GM19240 (cell line): ENCODE results near the gene SEC24C.
"Not testable (repeated sequence)": the region's sequence is repeated elsewhere in the genome, so short reads cannot be mapped to it uniquely, and the experiment has no call there.

ENCODE experiments used
- DNase-seq: peaks from one replicate; pipeline ENCODE4 v3.0.0; 2011; ENCODE audit warnings: low spot score; ENCODE audit not compliant: insufficient read length

The SEC24C gene

DNA sequence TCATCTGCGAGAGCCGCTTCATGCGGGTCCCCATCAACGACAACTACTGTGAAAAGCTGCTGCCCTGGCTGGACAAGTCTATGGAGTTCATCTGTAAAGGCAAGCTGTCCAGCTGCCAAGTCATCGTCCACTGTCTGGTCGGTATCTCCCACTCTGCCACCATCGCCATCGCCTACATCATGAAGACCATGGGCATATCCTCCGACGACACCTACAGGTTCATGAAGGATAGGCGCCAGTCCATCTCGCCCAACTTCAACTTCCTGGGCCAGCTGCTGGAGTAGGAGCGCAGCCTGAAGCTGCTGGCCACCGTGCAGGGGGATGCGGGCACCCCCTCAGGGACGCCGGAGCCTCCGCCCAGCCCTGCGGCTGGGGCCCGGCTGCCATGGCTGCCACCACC, 11.7 kb upstream of the SEC24C start:
- no peak for DNase-seq

DNA sequence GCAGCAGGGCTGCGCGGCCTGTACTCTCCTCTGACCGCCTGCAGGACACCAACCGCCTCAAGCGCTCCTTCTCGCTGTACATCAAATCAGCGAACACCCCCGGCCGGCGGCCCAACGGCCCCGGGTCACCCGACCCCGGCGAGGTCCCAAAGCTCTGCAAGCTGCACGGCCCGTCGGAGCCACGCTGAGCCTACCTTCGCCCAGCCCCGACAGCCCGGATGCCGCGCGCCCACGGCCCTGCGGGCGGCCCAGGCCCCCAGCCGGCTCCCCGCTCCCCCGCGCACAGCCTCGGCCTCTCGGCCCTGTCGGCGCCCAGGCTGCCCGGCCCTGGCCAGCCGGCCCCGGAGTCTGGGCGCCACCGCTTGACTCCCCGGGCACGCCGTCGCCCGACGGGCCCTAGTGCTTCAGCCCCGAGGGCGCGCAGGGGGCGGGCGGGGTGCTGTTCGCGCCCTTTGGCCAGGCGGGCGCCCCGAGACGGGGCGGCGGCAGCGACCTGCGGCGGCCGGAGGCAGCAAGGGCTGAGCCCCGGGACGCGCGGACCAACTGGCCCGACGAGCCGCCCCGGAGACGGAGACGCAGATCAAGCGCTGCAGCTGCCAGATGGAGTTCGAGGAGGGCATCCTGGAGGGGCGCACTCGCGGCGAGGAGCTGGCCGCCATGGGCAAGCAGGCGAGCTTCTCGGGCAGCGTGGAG, 11.1 kb upstream of the SEC24C start:
- no peak for DNase-seq

GRCh38 chr10:73734028-73734720, 10.0 kb upstream of the SEC24C start:
- DNase-seq: no peak

GRCh38 chr10:73734796-73735305, 9.3 kb upstream of the SEC24C start:
- DNase-seq: no peak

DNA sequence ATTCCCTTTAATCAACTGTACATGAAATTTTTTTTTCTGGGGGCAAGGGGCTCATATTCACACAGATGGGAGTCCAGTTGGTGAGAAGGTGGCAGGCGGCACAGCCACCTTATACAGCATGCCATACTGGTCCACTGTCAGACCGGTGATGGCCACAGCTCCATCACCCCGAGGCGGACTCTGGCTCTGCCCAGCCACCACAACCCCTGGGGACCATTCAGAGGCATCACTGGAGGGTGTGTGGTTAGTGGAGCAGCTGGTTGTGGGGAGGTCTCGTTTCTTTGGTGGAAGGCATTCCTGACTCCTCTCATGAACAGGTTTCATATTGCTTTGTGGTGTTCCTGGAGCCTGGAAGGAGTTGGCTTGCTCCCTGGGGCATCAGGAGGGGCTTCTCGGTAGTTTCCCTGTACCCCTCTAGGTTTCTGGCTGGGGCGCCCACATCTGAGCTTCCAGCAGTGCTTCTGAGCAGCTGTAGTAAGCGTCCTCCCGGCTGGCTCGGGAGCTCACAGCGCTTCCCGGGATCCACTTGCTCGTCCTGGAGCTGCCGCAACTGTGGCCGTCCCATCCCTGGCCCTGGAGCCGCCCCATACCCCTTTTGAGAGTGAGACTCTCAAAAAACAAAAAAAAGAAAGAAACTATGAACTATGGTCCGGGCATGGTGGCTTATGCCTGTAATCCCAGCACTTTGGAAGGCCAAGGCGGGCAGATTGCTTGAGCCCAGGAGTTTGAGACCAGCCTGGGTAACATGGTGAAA, 3.5 kb upstream of the SEC24C start:
- not testable (repeated sequence) for DNase-seq

- DNase-seq: no peak
Observed at GRCh38 chr10:73742454-73742734, 1.8 kb upstream of the SEC24C start.

DNA sequence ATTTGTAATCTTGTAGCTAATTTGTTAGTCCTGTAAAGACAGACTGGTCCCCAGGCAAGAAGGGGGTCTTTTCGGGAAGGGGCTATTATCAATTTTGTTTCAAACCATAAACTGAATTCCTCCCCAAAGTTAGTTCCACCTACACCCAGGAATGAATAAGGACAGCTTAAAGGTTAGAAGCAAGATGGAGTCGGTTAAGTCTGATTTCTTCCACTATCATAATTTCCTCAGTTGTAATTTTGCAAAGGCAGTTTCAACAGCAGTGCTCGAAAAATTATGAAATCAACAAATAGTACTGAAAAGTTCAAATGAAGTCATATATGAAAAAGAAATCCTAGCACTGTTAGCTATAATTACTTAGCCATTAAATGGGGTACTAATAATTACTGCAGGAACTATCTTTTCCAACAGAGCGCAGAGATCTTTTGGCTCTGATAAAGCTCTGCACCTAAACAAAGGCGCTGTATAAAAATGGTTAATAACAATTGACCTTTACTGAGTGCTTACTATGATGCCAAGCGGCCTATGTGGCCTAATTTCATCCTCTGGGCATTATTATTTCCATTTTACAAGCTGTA, 756 bp upstream of the SEC24C start:
- DNase-seq: no peak

GRCh38 chr10:73744664-73744975, 448 bp downstream of the SEC24C start:
- no peak for DNase-seq

GRCh38 chr10:73746721-73747120, 2.5 kb downstream of the SEC24C start:
- no peak for DNase-seq

GRCh38 chr10:73750819-73751218, 6.6 kb downstream of the SEC24C start:
- no peak for DNase-seq

GRCh38 chr10:73756183-73756582, 12.0 kb downstream of the SEC24C start:
- no peak for DNase-seq

GRCh38 chr10:73758704-73759511, 14.7 kb downstream of the SEC24C start:
- no peak for DNase-seq

DNA sequence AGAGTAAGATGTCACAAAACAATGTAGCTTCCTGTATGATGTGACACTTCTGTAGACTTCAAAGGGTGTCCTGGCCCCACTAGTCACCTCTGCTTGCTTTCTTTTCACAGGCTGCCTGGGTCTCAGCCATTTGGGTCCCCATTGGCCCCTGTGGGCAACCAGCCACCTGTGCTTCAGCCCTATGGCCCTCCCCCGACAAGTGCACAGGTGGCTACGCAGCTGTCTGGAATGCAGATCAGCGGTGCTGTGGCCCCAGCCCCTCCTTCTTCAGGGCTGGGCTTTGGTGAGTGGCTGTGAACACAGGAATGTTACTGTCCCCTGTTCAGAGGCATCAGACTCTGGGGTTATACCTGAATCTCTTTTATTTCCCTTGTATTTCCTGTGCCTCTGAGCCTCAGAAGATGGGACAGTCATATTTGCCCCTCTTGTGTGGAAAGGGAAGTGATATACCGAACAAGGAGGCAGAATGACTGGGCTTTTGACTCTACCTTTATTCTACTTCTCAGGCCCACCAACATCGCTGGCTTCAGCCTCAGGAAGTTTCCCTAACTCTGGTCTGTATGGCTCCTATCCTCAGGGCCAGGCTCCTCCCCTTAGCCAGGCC, 15.4 kb downstream of the SEC24C start:
- no peak for DNase-seq

DNA sequence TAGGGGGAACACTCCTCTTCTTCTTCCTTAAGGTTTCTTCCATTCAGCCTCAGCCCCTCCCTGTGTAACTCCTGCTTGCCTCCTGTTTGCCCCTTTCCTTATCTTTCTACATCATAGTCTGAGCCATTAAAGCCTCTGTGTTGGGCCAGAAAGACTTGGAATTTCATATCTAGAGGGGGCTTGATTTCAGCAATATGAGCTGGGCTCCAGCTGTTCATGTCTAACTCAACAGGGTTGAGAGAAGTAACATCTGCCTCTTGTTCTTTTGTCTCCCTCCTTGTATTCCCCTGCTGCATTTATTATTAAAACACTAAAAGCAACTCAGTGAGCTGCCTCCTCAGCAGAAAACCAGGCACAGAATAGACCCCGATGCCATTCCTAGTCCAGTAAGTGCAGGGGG, 17.6 kb downstream of the SEC24C start:
- no peak for DNase-seq

DNA sequence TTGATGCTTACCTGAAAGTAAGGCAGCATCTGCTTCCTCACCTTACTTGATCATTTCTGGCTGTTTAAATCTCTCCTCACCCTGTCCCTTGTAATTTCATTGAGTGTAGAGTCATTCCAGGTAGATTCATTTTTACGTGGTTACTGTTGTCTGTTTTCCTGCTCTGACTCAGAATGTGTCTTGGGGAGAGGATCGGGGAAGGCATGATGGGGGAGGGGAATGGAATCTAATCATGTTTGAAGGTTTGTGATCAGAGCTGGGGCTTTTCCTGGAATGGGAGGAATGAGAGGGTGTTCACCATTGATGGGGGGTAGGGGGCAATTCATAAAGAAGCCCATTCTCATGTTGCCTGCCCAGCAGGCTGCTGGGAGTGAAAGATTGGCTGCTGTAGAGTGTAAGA, 18.7 kb downstream of the SEC24C start:
- no peak for DNase-seq

- DNase-seq: no peak
Observed at GRCh38 chr10:73763343-73763742, 19.2 kb downstream of the SEC24C start.

GRCh38 chr10:73765066-73765465, 20.9 kb downstream of the SEC24C start:
- no peak for DNase-seq

DNA sequence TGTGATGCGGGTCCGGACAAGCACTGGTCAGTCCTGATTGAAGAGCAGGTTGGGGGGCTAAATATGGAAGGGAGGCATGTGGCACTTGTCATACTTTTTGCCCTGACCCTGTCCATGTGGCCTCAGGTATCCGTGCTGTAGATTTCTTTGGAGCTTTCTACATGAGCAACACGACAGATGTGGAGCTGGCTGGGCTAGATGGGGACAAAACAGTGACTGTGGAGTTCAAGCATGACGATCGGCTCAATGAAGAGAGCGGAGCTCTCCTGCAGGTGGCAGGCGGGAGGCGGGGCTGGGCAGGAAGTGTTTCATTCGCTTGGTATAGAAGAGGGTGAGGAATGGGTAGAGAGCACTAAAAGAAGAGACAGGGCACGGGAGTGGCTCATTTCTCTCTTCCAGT, 24.7 kb downstream of the SEC24C start:
- no peak for DNase-seq

DNA sequence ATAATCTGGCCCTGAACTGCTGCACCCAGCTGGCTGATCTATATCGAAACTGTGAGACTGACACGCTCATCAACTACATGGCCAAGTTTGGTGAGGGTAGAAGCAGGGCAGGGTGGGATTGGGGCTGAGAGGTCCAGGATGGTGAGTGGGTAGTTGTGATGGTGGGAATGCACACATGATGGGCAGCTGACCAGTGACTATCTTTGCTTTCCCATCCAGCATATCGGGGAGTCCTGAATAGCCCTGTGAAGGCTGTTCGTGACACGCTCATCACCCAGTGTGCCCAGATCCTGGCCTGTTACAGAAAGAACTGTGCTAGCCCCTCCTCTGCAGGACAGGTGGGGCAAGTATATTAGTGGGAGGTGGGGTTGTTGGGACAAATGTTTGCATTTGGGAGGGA, 25.2 kb downstream of the SEC24C start:
- no peak for DNase-seq

- peak; percentile 65 for DNase-seq
Observed at GRCh38 chr10:73771722-73772280, 27.6 kb downstream of the SEC24C start.
